ENCODE results near the gene CLIP4. TPM values are rescaled to one million over a fixed set of nuclear protein-coding genes. Genes with fewer than 3 reads are reported as not detected.

CLIP4 gene
- total RNA-seq, 1 donor from 2014 or later: 5.8 TPM

DNA sequence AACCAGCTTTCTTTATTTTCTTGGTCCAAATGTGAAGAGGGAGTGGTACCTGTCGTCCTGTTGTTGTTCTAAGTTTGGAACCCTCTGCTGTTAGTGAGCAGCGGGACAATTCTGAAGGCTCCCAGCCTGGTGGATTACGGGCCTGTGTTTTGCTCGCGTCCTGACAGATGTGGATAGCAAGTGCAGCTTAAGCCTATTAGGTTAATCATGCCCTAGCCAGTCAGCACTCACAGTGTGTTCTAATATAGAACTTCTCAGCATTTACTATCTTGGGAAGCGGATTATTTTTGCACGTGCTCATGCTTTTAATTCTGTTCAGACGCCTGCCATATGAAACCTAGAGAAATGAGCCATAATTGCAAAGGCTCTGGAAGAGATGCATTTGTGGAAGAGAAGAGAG is 40.8 kb upstream of the CLIP4 start, which contains the start of gene PCARE:
PCARE (minus strand) TSS at position 113 of the 400 bp plus-strand sequence. CDS start 262 bp downstream, outside the sequence.
- POLR2A ChIA-PET: no interaction called here
- ATAC-seq (ENCODE audit: low read depth): no peak
- no peak within 1 kb of the TSS for H3K4me3 Mint-ChIP-seq
- no peaks in the 10 kb centered on the region for H3K27me3 Mint-ChIP-seq
- peaks cover 12% of the 10 kb centered on the region for H3K9me3 Mint-ChIP-seq
- H3K36me3 Mint-ChIP-seq (ENCODE audit: low read depth): no peaks in the 10 kb centered on the region
- no peak for DNase-seq
- no peak within 1 kb of the TSS for H3K27ac Mint-ChIP-seq
- TF ChIP-seq, protein P1, sequence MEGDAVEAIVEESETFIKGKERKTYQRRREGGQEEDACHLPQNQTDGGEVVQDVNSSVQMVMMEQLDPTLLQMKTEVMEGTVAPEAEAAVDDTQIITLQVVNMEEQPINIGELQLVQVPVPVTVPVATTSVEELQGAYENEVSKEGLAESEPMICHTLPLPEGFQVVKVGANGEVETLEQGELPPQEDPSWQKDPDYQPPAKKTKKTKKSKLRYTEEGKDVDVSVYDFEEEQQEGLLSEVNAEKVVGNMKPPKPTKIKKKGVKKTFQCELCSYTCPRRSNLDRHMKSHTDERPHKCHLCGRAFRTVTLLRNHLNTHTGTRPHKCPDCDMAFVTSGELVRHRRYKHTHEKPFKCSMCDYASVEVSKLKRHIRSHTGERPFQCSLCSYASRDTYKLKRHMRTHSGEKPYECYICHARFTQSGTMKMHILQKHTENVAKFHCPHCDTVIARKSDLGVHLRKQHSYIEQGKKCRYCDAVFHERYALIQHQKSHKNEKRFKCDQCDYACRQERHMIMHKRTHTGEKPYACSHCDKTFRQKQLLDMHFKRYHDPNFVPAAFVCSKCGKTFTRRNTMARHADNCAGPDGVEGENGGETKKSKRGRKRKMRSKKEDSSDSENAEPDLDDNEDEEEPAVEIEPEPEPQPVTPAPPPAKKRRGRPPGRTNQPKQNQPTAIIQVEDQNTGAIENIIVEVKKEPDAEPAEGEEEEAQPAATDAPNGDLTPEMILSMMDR (IDR thresholded peaks at IDR 0.05): no peak
- intact Hi-C loops (cut with micrococcal nuclease): no loop called here
- CTCF ChIA-PET: no interaction called here
- H3K4me1 Mint-ChIP-seq: peaks cover 2% of the 10 kb centered on the region

DNA sequence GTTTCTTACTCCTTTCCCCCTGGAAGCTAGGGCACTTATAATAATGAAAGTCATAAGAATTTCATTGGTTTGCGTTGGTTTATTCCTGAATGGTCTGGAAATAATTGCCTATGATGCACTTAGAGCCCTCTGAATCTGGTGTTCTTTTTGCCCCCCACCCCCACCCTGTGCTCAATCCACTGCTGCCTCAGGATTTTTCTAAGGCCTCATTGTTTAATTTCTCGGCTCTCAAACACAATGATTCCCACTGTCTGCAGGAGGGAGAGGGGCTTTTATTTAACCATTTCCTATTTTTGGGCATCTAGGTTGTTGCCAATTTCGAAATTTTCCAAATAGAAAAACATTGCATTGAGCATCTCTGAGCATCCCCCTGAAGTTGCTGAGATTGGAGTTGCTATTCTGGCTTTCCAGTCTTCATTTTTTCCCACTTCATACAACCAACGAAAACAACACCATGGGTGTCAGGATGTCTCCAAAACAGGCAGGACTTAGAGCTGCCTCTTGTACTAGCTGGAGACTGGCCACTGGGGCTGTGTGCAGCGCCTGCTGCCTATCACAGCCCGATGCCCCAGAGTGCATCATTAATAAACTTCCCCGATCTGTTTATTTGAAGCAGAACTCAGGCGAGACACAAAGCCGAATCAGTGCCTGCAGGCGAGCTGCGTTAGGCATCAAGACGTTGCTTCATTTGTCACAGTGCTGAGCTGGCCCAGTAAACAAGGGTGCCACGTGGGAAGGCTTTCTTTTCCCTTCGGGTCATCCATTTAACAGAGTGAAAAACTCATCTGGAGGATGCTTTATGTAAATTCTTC is 39.1 kb upstream of the CLIP4 start:
- no peak for DNase-seq
- Mint-ChIP-seq H3K36me3 (ENCODE audit: low read depth) (no peaks in the 10 kb centered on the region), H3K27me3 (no peaks in the 10 kb centered on the region), H3K4me1 (peaks cover 2% of the 10 kb centered on the region), H3K27ac (no peak overlapping the region), H3K9me3 (peaks cover 15% of the 10 kb centered on the region), H3K4me3 (no peak overlapping the region)
- TF ChIP-seq, protein P1 (IDR thresholded peaks at IDR 0.05): no peak
- ChIA-PET POLR2A (no interaction called here), CTCF (no interaction called here)
- intact Hi-C loops (cut with micrococcal nuclease): no loop called here
- ATAC-seq (ENCODE audit: low read depth): no peak

DNA sequence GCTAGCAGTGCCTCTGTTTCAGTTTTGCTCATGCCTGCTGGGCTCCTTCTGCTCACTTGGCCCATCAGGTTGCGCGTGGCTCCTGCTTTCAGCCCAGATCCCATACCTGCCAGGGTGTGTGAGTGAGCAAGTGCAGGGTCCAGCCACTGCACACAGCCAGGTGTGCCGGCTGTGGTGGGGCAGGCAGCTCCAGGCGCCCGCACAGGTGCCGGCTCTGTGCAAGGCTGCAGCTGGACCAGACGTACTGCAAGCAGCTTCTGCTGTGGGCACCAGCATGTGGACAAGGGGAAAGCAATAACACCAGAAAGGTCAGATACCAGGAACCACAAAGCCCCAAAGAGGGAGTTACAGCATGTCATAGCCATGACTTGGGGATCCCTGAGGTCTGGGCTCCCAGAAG is 35.3 kb upstream of the CLIP4 start:
- H3K27me3 Mint-ChIP-seq: no peaks in the 10 kb centered on the region
- ChIA-PET CTCF (no interaction called here), POLR2A (no interaction called here)
- TF ChIP-seq, protein P1 (IDR thresholded peaks at IDR 0.05): no peak
- intact Hi-C loops (cut with micrococcal nuclease): no loop called here
- no peaks in the 10 kb centered on the region for H3K36me3 Mint-ChIP-seq (ENCODE audit: low read depth)
- H3K27ac Mint-ChIP-seq: no peak overlapping the region
- ATAC-seq (ENCODE audit: low read depth): no peak
- H3K4me1 Mint-ChIP-seq: peaks cover 4% of the 10 kb centered on the region
- peaks cover 15% of the 10 kb centered on the region for H3K9me3 Mint-ChIP-seq
- no peak overlapping the region for H3K4me3 Mint-ChIP-seq
- no peak for DNase-seq

DNA sequence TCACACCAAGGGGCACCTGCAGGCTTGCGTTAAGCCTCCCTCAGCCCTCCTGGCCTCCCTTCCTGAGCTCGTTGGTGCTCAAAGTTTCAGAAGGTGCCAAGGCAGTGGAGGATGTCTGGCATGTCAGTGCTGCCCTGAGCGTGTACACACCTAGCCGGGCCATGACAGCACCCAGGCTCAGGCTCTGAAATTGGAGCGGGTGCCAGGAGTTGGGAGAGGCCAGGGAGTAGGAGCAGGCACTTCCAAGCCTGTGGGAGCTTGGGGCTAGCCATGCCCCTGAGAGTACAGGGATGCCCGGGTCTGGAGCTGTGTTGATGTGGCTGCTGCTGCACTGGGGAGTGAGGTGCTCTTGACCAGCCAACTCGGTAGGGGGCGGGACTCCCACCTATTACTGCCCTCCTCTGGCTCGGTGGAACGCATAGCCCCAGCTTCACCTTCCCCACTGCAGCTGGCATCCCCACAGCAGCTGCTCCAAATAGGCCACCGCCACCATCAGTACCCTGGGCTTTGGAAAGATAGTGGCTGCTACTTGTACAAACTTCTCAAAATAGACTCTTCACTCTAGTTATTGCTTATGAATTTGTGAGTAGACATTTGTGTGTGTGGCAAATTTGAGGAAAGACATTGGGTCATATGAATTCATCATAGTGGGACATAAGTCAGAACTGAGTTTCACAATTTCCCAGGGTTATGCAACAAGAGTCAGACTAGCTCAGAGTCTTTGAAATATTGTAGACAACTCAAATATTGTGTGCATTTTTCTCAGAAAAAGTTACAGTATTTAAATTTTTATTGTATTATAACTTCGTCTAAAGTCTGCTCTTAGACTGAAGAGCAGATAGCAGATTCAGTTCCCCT is 34.1 kb upstream of the CLIP4 start:
- no peak overlapping the region for H3K4me3 Mint-ChIP-seq
- peaks cover 15% of the 10 kb centered on the region for H3K9me3 Mint-ChIP-seq
- CTCF ChIA-PET: no interaction called here
- H3K27me3 Mint-ChIP-seq: no peaks in the 10 kb centered on the region
- no peak overlapping the region for H3K27ac Mint-ChIP-seq
- ATAC-seq (ENCODE audit: low read depth) (no peak), DNase-seq (no peak)
- TF ChIP-seq, protein P1 (IDR thresholded peaks at IDR 0.05): no peak
- H3K36me3 Mint-ChIP-seq (ENCODE audit: low read depth): no peaks in the 10 kb centered on the region
- POLR2A ChIA-PET: no interaction called here
- intact Hi-C loops (cut with micrococcal nuclease): no loop called here
- peaks cover 4% of the 10 kb centered on the region for H3K4me1 Mint-ChIP-seq
